CD14-positive monocyte (primary cell): ENCODE data around the gene FAM153A. TPM values are rescaled to one million over a fixed set of nuclear protein-coding genes. Genes with fewer than 3 reads are reported as not detected.
"Not testable (repeated sequence)": the region's sequence is repeated elsewhere in the genome, so short reads cannot be mapped to it uniquely, and the experiment has no call there.

Experiments
- DNase-seq, 3 donors: peaks; one replicate each; pipeline ENCODE4 v3.0.0-alpha.2; 2011 to 2022
- H2AFZ ChIP-seq: 2 replicates; pipeline ENCODE4 v1.6.0; 2012; ENCODE audit warnings: mild to moderate bottlenecking, low read depth, low read length, inconsistent platforms; ENCODE audit not compliant: insufficient read depth, poor library complexity, severe bottlenecking
- H3K27ac ChIP-seq, 2 donors: 1 replicate in 1 of 2; 2 replicates in 1 of 2; pipeline ENCODE4 v1.5.1; 2012 to 2013; ENCODE audit warnings: low read length in 2 of 2, control low read depth in 1 of 2, inconsistent platforms in 1 of 2, low read depth in 1 of 2, mild to moderate bottlenecking in 1 of 2
- H3K27me3 ChIP-seq, 2 donors: one replicate each; pipeline versions ENCODE4 v1.6.0 to v1.6.1; 2011 to 2013; ENCODE audit warnings: low read length in 2 of 2; ENCODE audit not compliant: control insufficient read depth in 2 of 2, insufficient read depth in 2 of 2
- H3K36me3 ChIP-seq, 2 donors: replicated peaks in 1 of 2; 1 replicate in 1 of 2; 2 replicates in 1 of 2; pipeline versions ENCODE4 v1.5.1 to v1.6.1; 2012 to 2013; ENCODE audit warnings: low read length in 2 of 2, control low read depth in 1 of 2, inconsistent platforms in 1 of 2, mild to moderate bottlenecking in 1 of 2; ENCODE audit not compliant: insufficient read depth in 2 of 2, control insufficient read depth in 1 of 2
- H3K4me1 ChIP-seq, 2 donors: 1 replicate in 1 of 2; 2 replicates in 1 of 2; pipeline versions ENCODE4 v1.5.1 to v1.6.1; 2012 to 2013; ENCODE audit warnings: low read length in 2 of 2, control low read depth in 1 of 2, inconsistent platforms in 1 of 2, mild to moderate bottlenecking in 1 of 2, moderate library complexity in 1 of 2; ENCODE audit not compliant: insufficient read depth in 2 of 2, control insufficient read depth in 1 of 2
- H3K4me2 ChIP-seq: replicated peaks from 2 replicates; pipeline ENCODE3; 2012; ENCODE audit warnings: low read length, moderate library complexity, mild to moderate bottlenecking; ENCODE audit not compliant: poor library complexity, severe bottlenecking; ENCODE audit errors: extremely low read depth
- H3K4me3 ChIP-seq, 3 experiments: fragments of 200-600 bp in 1 of 3; sonication (generic) in 1 of 3; replicated peaks in 1 of 3; 1 replicate in 2 of 3; 2 replicates in 1 of 3; pipeline ENCODE4 v1.5.1; 2011 to 2013; ENCODE audit warnings: low read length in 3 of 3, mild to moderate bottlenecking in 3 of 3, control low read depth in 2 of 3, low read depth in 2 of 3, inconsistent platforms in 1 of 3, moderate library complexity in 1 of 3
- H3K79me2 ChIP-seq: 2 replicates; pipeline ENCODE4 v1.6.0; 2012; ENCODE audit warnings: mild to moderate bottlenecking, control low read depth, inconsistent platforms, low read length, moderate library complexity; ENCODE audit not compliant: insufficient read depth
- H3K9ac ChIP-seq: 2 replicates; pipeline ENCODE4 v1.6.0; 2017; ENCODE audit warnings: low read length, mild to moderate bottlenecking; ENCODE audit not compliant: insufficient read depth, poor library complexity, severe bottlenecking
- H3K9me3 ChIP-seq, 2 donors: replicated peaks in 1 of 2; 1 replicate in 1 of 2; 2 replicates in 1 of 2; pipeline versions ENCODE4 v1.5.1 to v1.6.1; 2012 to 2013; ENCODE audit warnings: low read length in 2 of 2, control low read depth in 1 of 2; ENCODE audit not compliant: control insufficient read depth in 1 of 2, insufficient read depth in 1 of 2
- H4K20me1 ChIP-seq: 2 replicates; pipeline ENCODE4 v1.6.0; 2012; ENCODE audit warnings: mild to moderate bottlenecking, low read length, control low read depth, moderate library complexity; ENCODE audit not compliant: insufficient read depth
- H3K27ac Mint-ChIP-seq, 7 donors: one replicate each; pipeline ENCODE4 v1.8.0; 2020; ENCODE audit warnings: mild to moderate bottlenecking in 7 of 7, mixed read lengths in 7 of 7, moderate library complexity in 6 of 7, inconsistent platforms in 2 of 7
- H3K27me3 Mint-ChIP-seq, 3 donors: one replicate each; pipeline ENCODE4 v1.8.0; 2021 to 2022; ENCODE audit warnings: low read depth in 3 of 3, mild to moderate bottlenecking in 3 of 3, mixed read lengths in 3 of 3, moderate library complexity in 3 of 3, inconsistent platforms in 1 of 3
- H3K36me3 Mint-ChIP-seq, 2 donors: one replicate each; pipeline ENCODE4 v1.8.0; 2020; ENCODE audit warnings: mixed read lengths in 2 of 2, inconsistent platforms in 1 of 2, mild to moderate bottlenecking in 1 of 2
- H3K4me1 Mint-ChIP-seq: one replicate; pipeline ENCODE4 v1.8.0; 2020; ENCODE audit warnings: mild to moderate bottlenecking, mixed read lengths
- H3K4me3 Mint-ChIP-seq, 2 donors: one replicate each; pipeline ENCODE4 v1.8.0; 2020; ENCODE audit warnings: mild to moderate bottlenecking in 2 of 2, mixed read lengths in 2 of 2, moderate library complexity in 1 of 2
- H3K9me3 Mint-ChIP-seq, 7 donors: one replicate each; pipeline ENCODE4 v1.8.0; 2020 to 2022; ENCODE audit warnings: mixed read lengths in 7 of 7, mild to moderate bottlenecking in 6 of 7, moderate library complexity in 6 of 7, inconsistent platforms in 2 of 7
- WGBS: methylation state at CpG from one replicate; pipeline ENCODE4 v1.1.5; 2013; ENCODE audit warnings: missing lambda C conversion rate; ENCODE audit not compliant: insufficient coverage; 5-methylcytosine and 5-hydroxymethylcytosine counted together
- intact Hi-C, 2 donors: fragments of 100-400 bp; cut with micrococcal nuclease; formaldehyde crosslinking; loops; one replicate each; pipeline versions ENCODE4 v1.15.0 to v1.15.1; 2023
- polyA plus RNA-seq, 3 donors: library from polyadenylated mRNA; depleted of rRNA in 1 of 3; unstranded in 2 of 3; stranded (reverse) in 1 of 3; fragments of 300-500 nt in 2 of 3; fragments of >200 nt in 1 of 3; fragmentation: Illumina TruSeq in 2 of 3; gene quantifications; 1 replicate in 2 of 3; 2 replicates in 1 of 3; pipeline ENCODE4 v1.2.3, GENCODE V29; 2012 to 2021

The FAM153A gene
- polyA plus RNA-seq, 3 donors: not detected

DNA sequence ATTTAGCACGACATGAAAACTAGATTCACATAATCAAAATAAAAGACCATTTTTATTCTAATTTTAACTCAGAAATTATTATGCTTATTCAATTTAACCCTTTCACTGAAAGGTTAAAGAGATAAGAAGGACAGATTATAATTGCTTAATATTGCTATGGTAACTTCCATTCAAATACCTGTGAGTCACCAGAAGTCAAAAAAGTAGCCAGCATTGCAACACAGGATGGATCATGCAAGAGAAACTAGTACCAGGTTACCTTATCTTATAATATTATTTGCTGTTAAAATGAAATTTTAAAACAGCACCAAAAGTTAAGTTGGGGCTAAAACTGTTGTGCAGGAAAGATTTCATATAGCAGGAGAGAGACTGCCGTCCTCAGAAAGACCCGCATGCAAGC is 11.5 kb downstream of the FAM153A start:
- H3K36me3 ChIP-seq, intact Hi-C loops, H3K36me3 Mint-ChIP-seq, H3K79me2 ChIP-seq, H3K27me3 Mint-ChIP-seq, H3K4me2 ChIP-seq, H3K4me1 Mint-ChIP-seq, H3K27me3 ChIP-seq, H3K4me1 ChIP-seq, H3K4me3 Mint-ChIP-seq, H3K27ac Mint-ChIP-seq, H3K4me3 ChIP-seq, H3K9me3 ChIP-seq, H4K20me1 ChIP-seq, H2AFZ ChIP-seq, H3K27ac ChIP-seq, H3K9ac ChIP-seq, DNase-seq, H3K9me3 Mint-ChIP-seq: not testable (repeated sequence)
- WGBS: no CpG with 5 or more reads among the region's 3 CpGs

DNA sequence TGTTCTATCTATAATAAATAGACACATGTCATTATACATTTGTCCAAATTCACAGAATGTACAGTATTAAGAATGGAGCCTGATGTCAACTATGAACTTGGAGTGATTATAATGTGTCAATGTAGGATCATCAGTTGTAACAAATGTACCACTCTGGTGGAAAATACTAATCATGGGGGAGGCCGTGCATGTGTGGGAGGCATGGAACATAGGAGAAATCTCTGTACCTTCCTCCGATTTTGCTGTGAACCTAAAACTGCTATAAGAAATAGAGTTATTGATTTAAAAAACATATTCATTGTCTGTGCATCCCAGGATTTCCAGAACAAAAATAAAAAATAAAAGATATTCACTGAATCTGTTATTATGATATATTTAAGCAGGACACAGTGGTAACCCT is 12.1 kb downstream of the FAM153A start:
- H4K20me1 ChIP-seq, H3K4me3 ChIP-seq, H3K9me3 Mint-ChIP-seq, H3K27me3 ChIP-seq, H3K27ac Mint-ChIP-seq, H3K4me2 ChIP-seq, H3K79me2 ChIP-seq, DNase-seq, H3K36me3 Mint-ChIP-seq, H3K4me1 ChIP-seq, H3K36me3 ChIP-seq, H3K27ac ChIP-seq, H3K9ac ChIP-seq, H3K9me3 ChIP-seq, H2AFZ ChIP-seq, H3K4me1 Mint-ChIP-seq, intact Hi-C loops, H3K27me3 Mint-ChIP-seq, H3K4me3 Mint-ChIP-seq: not testable (repeated sequence)
- no CpG with 5 or more reads among the region's 2 CpGs for WGBS

DNA sequence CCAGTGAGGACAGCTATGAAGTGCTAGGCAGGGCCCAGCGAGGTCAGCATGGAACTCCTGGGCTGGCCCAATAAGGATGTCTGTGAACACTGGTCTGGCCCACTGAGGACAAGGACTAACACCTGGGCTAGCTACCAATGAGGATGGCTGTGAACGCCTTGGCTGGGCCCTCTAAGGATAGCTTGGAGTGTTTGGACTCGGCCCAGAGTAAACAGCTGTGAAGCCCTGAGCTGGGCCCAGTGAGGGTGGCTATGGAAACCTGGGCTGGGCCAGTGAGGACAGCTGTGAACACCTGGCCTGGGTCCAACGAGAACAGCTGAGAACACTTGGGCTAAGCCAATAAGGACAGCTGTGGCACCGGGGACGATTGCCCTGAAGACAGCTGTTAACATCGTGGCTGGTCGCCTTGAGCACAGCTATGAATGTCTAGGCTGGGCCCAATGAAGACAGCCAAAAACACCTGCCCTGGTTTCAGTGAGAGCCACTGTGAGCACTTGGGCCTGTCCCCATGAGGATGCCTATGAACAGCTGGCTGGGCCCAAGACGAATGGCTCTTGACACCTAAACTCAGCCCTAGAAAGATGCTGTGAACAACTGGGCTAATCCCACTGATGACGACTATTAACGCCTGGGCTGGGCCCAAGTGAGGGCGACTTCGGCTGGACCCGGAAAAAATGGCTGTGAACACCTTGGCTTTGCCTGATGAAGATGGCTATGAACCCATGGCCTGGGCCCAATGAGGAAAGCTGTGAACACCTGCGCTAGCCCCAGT is 18.8 kb downstream of the FAM153A start:
- H2AFZ ChIP-seq, H3K27ac Mint-ChIP-seq, H3K4me2 ChIP-seq, H3K36me3 ChIP-seq, H3K4me1 ChIP-seq, H3K27me3 ChIP-seq, H3K27me3 Mint-ChIP-seq, H3K4me1 Mint-ChIP-seq, DNase-seq, H3K27ac ChIP-seq, H3K79me2 ChIP-seq, H3K36me3 Mint-ChIP-seq, H3K9me3 Mint-ChIP-seq, H4K20me1 ChIP-seq, H3K9me3 ChIP-seq, H3K4me3 Mint-ChIP-seq, intact Hi-C loops, H3K4me3 ChIP-seq, H3K9ac ChIP-seq: not testable (repeated sequence)
- no CpG with 5 or more reads among the region's 15 CpGs for WGBS

DNA sequence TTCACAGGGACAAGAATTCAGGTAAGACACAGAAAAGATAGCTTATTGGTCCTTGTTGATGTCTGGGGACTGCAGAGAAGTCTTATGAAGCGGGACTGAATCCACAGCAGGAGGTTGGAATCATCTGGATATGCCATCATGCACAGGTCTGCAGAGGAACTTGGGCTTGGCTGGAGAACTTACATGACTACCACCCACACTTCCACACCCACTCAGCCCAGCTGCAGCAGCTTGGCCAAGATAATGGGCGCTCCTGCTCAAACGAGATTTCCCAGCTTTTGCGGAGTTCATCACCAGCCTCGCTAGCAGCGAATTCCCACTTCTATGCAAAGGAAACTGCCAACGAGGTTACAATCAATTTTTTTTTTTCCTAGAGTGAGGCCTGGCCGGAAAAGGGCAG is 21.7 kb downstream of the FAM153A start:
- H3K9me3 Mint-ChIP-seq, H3K27me3 ChIP-seq, H3K36me3 ChIP-seq, H4K20me1 ChIP-seq, H3K27me3 Mint-ChIP-seq, H2AFZ ChIP-seq, H3K27ac Mint-ChIP-seq, H3K27ac ChIP-seq, DNase-seq, H3K4me3 Mint-ChIP-seq, H3K4me3 ChIP-seq, H3K36me3 Mint-ChIP-seq, H3K4me1 Mint-ChIP-seq, H3K9me3 ChIP-seq, H3K4me1 ChIP-seq, H3K4me2 ChIP-seq, H3K79me2 ChIP-seq, H3K9ac ChIP-seq, intact Hi-C loops: not testable (repeated sequence)
- WGBS: no CpG with 5 or more reads among the region's 8 CpGs
